Activated naive CD4-positive, alpha-beta T cell treated with anti-CD3 and anti-CD28 coated beads for 36 hours (primary cell): ENCODE data around the gene PLAC8. TPM values are rescaled to one million over a fixed set of nuclear protein-coding genes. Genes with fewer than 3 reads are reported as not detected.
A peak's percentile ranks its signal among the peaks of the same experiment; 100 is the strongest.

Source experiments
- CTCF ChIA-PET: fragments of 350-600 bp; sonication (Branson Sonifier 250); formaldehyde crosslinking; loops from one replicate; lab custom pipeline; 2021; ENCODE audit warnings: antibody characterized with exemption; lab: Charles Lee
- DNase-seq: peaks from one replicate; pipeline ENCODE4 v3.0.0-alpha.2; 2020
- H3K27ac Mint-ChIP-seq: one replicate; pipeline ENCODE4 v1.8.0; 2021; ENCODE audit warnings: mild to moderate bottlenecking, mixed read lengths
- H3K27me3 Mint-ChIP-seq: one replicate; pipeline ENCODE4 v1.8.0; 2021; ENCODE audit warnings: low read depth, mixed read lengths
- H3K36me3 Mint-ChIP-seq: one replicate; pipeline ENCODE4 v1.8.0; 2021; ENCODE audit warnings: low read depth, mixed read lengths
- H3K4me1 Mint-ChIP-seq: one replicate; pipeline ENCODE4 v1.8.0; 2021; ENCODE audit warnings: low read depth, mixed read lengths
- H3K4me3 Mint-ChIP-seq: one replicate; pipeline ENCODE4 v1.8.0; 2021; ENCODE audit warnings: mild to moderate bottlenecking, moderate library complexity, mixed read lengths
- H3K9me3 Mint-ChIP-seq: one replicate; pipeline ENCODE4 v1.8.0; 2021; ENCODE audit warnings: mixed read lengths
- intact Hi-C: fragments of 100-400 bp; cut with micrococcal nuclease; formaldehyde crosslinking; loops from one replicate; pipeline ENCODE4 v1.15.1; 2023
- total RNA-seq, 2 experiments: library from RNA; stranded (reverse); gene quantifications; one replicate each; pipeline ENCODE4 v1.2.3, GENCODE V29; 2021

Gene PLAC8
- total RNA-seq, 2 experiments from 2014 or later: 62.0 to 62.3 TPM

- no peak for DNase-seq
- peaks cover 3% of the 10 kb centered on the region for H3K9me3 Mint-ChIP-seq
- no peaks in the 10 kb centered on the region for H3K27me3 Mint-ChIP-seq
- H3K27ac Mint-ChIP-seq: no peak overlapping the region
- no peak overlapping the region for H3K4me3 Mint-ChIP-seq
- H3K36me3 Mint-ChIP-seq: no peaks in the 10 kb centered on the region
- intact Hi-C loops: no loop called here
- CTCF ChIA-PET: interaction anchor here (0.6 to 1.0 kb wide), 2 partner anchors 17 to 53 kb away, joined by 3 to 4 read pairs; no protein-coding TSS in a partner anchor
- peaks cover 16% of the 10 kb centered on the region for H3K4me1 Mint-ChIP-seq
Observed at GRCh38 chr4:83129264-83129663, 14.7 kb upstream of the PLAC8 start.

DNA sequence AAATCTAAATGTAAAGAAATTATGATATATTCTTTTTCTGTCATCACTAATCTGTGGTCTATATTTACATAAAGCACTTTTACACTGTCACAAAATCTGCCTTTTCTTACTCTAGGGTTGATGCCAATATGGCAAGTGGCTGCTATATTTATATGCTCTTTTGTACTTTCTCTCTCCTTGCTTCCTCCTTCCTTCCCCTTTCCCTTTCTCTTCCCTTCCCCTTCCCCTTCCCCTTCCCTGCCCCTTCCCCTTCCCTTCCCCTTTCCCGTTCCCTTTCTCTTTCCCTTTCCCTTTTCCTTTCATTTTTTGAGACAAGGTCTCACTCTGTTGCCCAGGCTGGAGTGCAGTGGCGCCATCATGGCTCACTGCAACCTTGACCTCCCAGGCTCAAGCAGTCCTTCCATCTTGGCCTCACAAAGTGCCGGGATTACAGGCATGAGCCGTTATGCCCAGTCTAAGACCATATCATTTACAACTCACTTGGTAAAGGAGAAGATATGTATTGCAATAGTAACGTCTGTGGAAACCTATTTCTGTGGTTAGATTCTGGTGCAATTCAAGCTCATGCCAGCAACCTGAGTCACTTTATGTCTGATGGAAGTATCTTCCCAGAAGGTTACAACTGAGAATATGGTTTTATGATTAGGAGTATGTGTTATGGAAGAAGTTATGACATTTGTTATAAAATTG is 13.9 kb upstream of the PLAC8 start:
- Mint-ChIP-seq H3K9me3 (no peaks in the 10 kb centered on the region), H3K36me3 (no peaks in the 10 kb centered on the region), H3K27me3 (no peaks in the 10 kb centered on the region), H3K4me1 (peaks cover 18% of the 10 kb centered on the region), H3K4me3 (no peak overlapping the region), H3K27ac (no peak overlapping the region)
- no peak for DNase-seq
- intact Hi-C loops: no loop called here
- CTCF ChIA-PET: interaction anchor here (0.6 to 1.0 kb wide), 2 partner anchors 16 to 53 kb away, joined by 3 to 4 read pairs; no protein-coding TSS in a partner anchor

DNA sequence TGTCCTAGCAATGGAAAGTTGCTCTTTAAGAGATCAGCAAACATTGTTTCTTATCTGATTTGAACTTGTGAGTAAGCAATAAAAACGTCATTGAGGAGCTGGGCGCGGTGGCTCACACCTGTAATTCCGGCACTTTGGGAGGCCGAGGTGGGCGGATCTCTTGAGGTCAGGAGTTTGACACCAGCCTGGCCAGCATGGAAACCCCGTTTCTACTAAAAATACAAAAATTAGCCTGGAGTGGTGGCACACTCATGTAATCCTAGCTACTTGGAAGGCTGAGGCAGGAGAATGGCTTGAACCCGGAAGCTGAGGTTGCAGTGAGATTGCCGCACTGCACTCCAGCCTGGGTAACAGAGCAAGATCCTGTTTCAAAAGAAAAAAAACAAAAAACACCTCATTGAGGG is 11.2 kb upstream of the PLAC8 start:
- peak overlapping the region; percentile 51 for H3K4me3 Mint-ChIP-seq
- no peaks in the 10 kb centered on the region for H3K36me3 Mint-ChIP-seq
- DNase-seq: peak; percentile 41
- CTCF ChIA-PET: interaction anchor here (0.7 to 1.3 kb wide), 3 partner anchors 11 to 27 kb away, joined by 3 to 4 read pairs (median 3); no protein-coding TSS in a partner anchor
- peaks cover 18% of the 10 kb centered on the region for H3K4me1 Mint-ChIP-seq
- intact Hi-C loops: loop anchor here (1.0 kb wide), 1 partner anchor 7 kb away; no protein-coding TSS in a partner anchor
- peak overlapping the region; percentile 24 for H3K27ac Mint-ChIP-seq
- no peaks in the 10 kb centered on the region for H3K27me3 Mint-ChIP-seq
- no peaks in the 10 kb centered on the region for H3K9me3 Mint-ChIP-seq

DNA sequence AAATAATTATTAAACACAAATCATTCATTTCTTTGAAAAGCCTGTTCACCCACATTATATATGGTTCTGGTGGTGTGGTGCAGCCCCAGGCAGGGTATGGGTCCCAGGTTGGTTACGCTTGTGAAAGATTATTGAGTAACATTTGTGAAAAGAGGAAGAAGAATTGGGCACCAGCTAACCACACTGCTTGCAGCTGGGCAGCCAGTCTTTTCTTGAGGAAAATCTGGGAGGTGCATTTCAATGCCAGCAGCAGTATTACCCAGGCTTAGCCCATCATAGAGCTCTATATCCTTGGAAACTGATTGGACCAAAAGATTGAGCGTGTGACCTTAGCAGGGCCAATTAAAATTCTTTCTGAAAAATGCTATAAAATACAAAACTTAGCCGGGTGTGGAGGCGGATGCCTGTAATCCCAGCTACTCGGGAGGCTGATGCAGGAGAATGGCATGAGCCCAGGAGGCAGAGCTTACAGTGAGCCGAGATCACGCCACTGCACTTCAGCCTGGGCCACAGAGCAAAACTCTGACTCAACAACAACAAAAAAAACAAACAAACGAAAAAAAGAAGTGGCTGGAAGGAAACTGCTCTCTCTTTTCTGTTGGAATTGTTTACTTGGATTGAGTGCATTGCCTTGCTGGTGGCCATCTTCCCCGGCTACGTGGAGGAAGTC is 9.7 kb upstream of the PLAC8 start:
- no peak for DNase-seq
- H3K36me3 Mint-ChIP-seq: no peaks in the 10 kb centered on the region
- H3K4me3 Mint-ChIP-seq: no peak overlapping the region
- intact Hi-C loops: no loop called here
- H3K4me1 Mint-ChIP-seq: peaks cover 18% of the 10 kb centered on the region
- no peak overlapping the region for H3K27ac Mint-ChIP-seq
- H3K9me3 Mint-ChIP-seq: no peaks in the 10 kb centered on the region
- no peaks in the 10 kb centered on the region for H3K27me3 Mint-ChIP-seq
- CTCF ChIA-PET: interaction anchor here (0.9 to 1.3 kb wide), 5 partner anchors 12 to 160 kb away, joined by 3 to 4 read pairs (median 3); partner anchors contain the start of gene COQ2

- intact Hi-C loops: no loop called here
- CTCF ChIA-PET: interaction anchor here (0.6 kb wide), 1 partner anchor 47 kb away, joined by 3 read pairs; no protein-coding TSS in a partner anchor
- H3K9me3 Mint-ChIP-seq: no peaks in the 10 kb centered on the region
- no peak overlapping the region for H3K27ac Mint-ChIP-seq
- no peaks in the 10 kb centered on the region for H3K27me3 Mint-ChIP-seq
- H3K36me3 Mint-ChIP-seq: no peaks in the 10 kb centered on the region
- DNase-seq: no peak
- no peak overlapping the region for H3K4me3 Mint-ChIP-seq
- peaks cover 22% of the 10 kb centered on the region for H3K4me1 Mint-ChIP-seq
Observed at GRCh38 chr4:83121246-83121645, 6.7 kb upstream of the PLAC8 start.

- Mint-ChIP-seq H3K27ac (no peak overlapping the region), H3K9me3 (no peaks in the 10 kb centered on the region), H3K36me3 (no peaks in the 10 kb centered on the region), H3K27me3 (no peaks in the 10 kb centered on the region), H3K4me1 (peaks cover 22% of the 10 kb centered on the region), H3K4me3 (no peak overlapping the region)
- CTCF ChIA-PET: interaction anchor here (0.6 to 1.2 kb wide), 4 partner anchors 36 to 138 kb away, joined by 3 to 5 read pairs (median 3); no protein-coding TSS in a partner anchor
- intact Hi-C loops: loop anchor here (1.0 to 10.0 kb wide), 2 partner anchors 7 to 1466 kb away; partner anchors contain the start of gene CDS1
- DNase-seq: no peak
Observed at GRCh38 chr4:83118869-83119268, 4.3 kb upstream of the PLAC8 start.

- peak overlapping the region; percentile 93 for H3K27ac Mint-ChIP-seq
- intact Hi-C loops: loop anchor here (10.0 kb wide), 1 partner anchor 1469 kb away; the partner anchor contains the start of gene CDS1
Observed at GRCh38 chr4:83115656-83116285, 1.2 kb upstream of the PLAC8 start.

GRCh38 chr4:83115000-83115399 is 471 bp upstream of the PLAC8 start:
- Mint-ChIP-seq H3K27ac (peak overlapping the region; percentile 93), H3K9me3 (no peaks in the 10 kb centered on the region), H3K4me1 (peaks cover 32% of the 10 kb centered on the region), H3K27me3 (no peaks in the 10 kb centered on the region), H3K36me3 (peaks cover 7% of the 10 kb centered on the region), H3K4me3 (peak overlapping the region; percentile 89)
- DNase-seq: no peak
- CTCF ChIA-PET: interaction anchor here (0.6 to 5.6 kb wide), 6 partner anchors 30 to 145 kb away, joined by 3 to 26 read pairs (median 4); no protein-coding TSS in a partner anchor
- intact Hi-C loops: loop anchor here (1.0 to 10.0 kb wide), 5 partner anchors 30 to 1470 kb away; partner anchors contain the start of gene CDS1

More at GRCh38 chr4:83115656-83116285, 1.2 kb upstream of the PLAC8 start:
- no peak overlapping the region for H3K4me3 Mint-ChIP-seq
- H3K9me3 Mint-ChIP-seq: no peaks in the 10 kb centered on the region
- CTCF ChIA-PET: interaction anchor here (0.6 to 1.4 kb wide), 4 partner anchors 30 to 145 kb away, joined by 3 to 8 read pairs (median 4); no protein-coding TSS in a partner anchor
- no peaks in the 10 kb centered on the region for H3K27me3 Mint-ChIP-seq
- peaks cover 29% of the 10 kb centered on the region for H3K4me1 Mint-ChIP-seq
- H3K36me3 Mint-ChIP-seq: peaks cover 7% of the 10 kb centered on the region
- no peak for DNase-seq

- no peaks in the 10 kb centered on the region for H3K27me3 Mint-ChIP-seq
- peak; percentile 28 for DNase-seq
- H3K4me1 Mint-ChIP-seq: peaks cover 29% of the 10 kb centered on the region
- peak overlapping the region; percentile 98 for H3K27ac Mint-ChIP-seq
- H3K4me3 Mint-ChIP-seq: peak overlapping the region; percentile 89
- intact Hi-C loops: loop anchor here (2.0 to 10.0 kb wide), 2 partner anchors 685 to 1471 kb away; partner anchors contain the start of gene CDS1
- H3K9me3 Mint-ChIP-seq: no peaks in the 10 kb centered on the region
- CTCF ChIA-PET: interaction anchor here (0.7 to 5.6 kb wide), 10 partner anchors 15 to 170 kb away, joined by 3 to 26 read pairs (median 6); partner anchors contain the start of gene COQ2
- H3K36me3 Mint-ChIP-seq: peaks cover 10% of the 10 kb centered on the region
Observed at GRCh38 chr4:83113429-83113786, 1.1 kb downstream of the PLAC8 start.

DNA sequence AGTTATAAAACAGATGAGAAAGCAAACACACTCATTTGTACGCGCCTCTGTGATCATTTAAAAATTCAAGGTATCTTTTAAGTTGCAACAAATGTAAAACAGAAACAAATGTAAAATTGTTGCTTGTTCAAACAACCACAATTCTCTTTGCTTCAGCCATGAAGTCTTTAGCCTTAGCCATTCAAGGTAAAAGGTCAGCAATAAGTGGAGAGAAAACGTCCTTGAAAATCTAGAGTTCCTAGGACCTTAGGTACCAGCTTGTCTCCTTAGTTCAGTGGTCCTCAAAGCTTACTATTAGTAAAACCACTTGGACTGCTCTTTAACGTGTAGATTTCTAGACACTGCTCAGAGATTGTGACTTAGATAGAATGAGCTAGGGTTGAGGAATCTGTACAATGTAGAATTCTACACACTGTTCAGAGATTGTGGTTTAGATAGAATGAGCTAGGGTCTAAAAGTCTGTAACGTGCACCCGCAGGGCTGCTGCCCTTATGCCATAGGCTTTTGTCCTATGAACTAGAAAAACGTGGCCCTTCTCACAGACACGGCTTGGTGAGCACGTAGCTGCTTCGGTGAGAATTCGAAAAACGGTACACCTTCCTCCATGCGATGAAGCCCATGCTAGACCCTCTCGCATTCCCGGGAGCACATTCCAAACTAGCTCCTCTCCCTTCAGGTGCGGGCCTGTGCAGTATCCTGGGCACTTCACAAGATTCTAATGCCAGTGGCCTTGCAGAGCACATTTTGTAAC is 1.7 kb downstream of the PLAC8 start:
- no peaks in the 10 kb centered on the region for H3K9me3 Mint-ChIP-seq
- intact Hi-C loops: loop anchor here (1.0 to 10.0 kb wide), 3 partner anchors 122 to 1472 kb away; partner anchors contain the start of gene CDS1
- CTCF ChIA-PET: interaction anchor here (0.7 to 5.6 kb wide), 12 partner anchors 15 to 171 kb away, joined by 3 to 26 read pairs (median 4); partner anchors contain the start of genes COPS4 and COQ2
- H3K27me3 Mint-ChIP-seq: no peaks in the 10 kb centered on the region
- peak overlapping the region; percentile 98 for H3K27ac Mint-ChIP-seq
- peaks cover 29% of the 10 kb centered on the region for H3K4me1 Mint-ChIP-seq
- peak overlapping the region; percentile 89 for H3K4me3 Mint-ChIP-seq
- peaks cover 10% of the 10 kb centered on the region for H3K36me3 Mint-ChIP-seq
- DNase-seq: peak; percentile 50

GRCh38 chr4:83112231-83112630 is 2.3 kb downstream of the PLAC8 start:
- H3K36me3 Mint-ChIP-seq: peaks cover 10% of the 10 kb centered on the region

More at GRCh38 chr4:83112231-83112630, 2.3 kb downstream of the PLAC8 start:
- intact Hi-C loops: loop anchor here (1.0 to 10.0 kb wide), 3 partner anchors 123 to 1473 kb away; partner anchors contain the start of gene CDS1
- Mint-ChIP-seq H3K27ac (peak overlapping the region; percentile 98), H3K4me1 (peaks cover 32% of the 10 kb centered on the region), H3K27me3 (no peaks in the 10 kb centered on the region), H3K4me3 (peak overlapping the region; percentile 89), H3K9me3 (no peaks in the 10 kb centered on the region)
- CTCF ChIA-PET: interaction anchor here (0.7 to 5.6 kb wide), 14 partner anchors 12 to 171 kb away, joined by 3 to 26 read pairs (median 4); partner anchors contain the start of genes COPS4 and COQ2
- DNase-seq: peak; percentile 41
